ENCODE results near the gene USB1. TPM values are rescaled to one million over a fixed set of nuclear protein-coding genes. Genes with fewer than 3 reads are reported as not detected.
A peak's percentile ranks its signal among the peaks of the same experiment; 100 is the strongest.

USB1 gene
- total RNA-seq, 1 experiment from 2014 or later, result 73.1 TPM

DNA sequence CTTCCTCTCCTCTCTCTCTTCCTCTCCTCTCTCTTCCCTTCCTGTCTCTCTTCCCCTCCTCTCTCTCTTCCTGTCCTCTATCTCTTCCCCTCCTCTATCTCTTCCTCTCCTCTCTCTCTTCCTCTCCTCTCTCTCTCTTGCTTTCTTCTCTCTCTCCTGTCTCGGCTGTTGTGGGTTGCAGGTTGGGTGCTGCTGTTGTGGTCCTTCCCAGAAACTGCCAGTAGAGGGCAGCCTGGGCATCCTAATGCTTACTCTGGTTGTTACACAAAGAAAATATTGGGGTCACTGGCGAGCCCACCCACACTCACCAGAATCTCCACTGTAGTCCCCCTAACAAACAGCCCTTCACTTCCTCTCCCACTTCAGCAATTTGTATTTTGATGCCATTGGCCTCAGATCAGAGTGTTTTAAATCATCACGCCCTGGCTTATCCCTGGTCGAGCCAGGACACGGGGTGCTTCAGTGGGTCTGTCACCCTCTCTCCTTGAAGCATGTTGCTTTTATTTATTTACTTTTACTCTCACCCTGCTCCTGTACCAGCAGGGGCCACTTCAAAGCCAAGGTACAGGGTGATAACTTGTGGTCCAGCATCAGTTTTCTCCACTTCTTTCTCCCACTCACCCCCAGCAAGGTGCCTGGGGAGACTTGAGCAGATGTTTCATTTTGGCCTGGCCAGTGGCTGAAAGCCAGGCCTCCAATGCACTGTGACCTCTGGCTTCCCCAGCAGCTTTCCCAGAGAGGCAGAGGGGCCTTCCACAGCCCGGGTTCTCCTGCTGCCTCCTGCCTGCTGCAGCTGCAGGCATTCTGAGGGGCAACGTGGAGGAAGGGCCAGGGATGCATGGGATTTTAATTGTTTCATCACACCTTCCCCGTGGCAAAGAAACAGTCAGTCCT lies 19.7 kb downstream of the USB1 start:
- Histone ChIP-seq H3K9me3 (ENCODE audit: control insufficient read depth in 1 of 2, insufficient read depth in 1 of 2, low read depth in 1 of 2, low read length in 2 of 2) (no peaks in the 10 kb centered on the region), H3K4me3 (replicated peaks in 1 of 2; ENCODE audit: low read depth in 1 of 2, low read length in 2 of 2) (no peak overlapping the region), H3K79me2 (ENCODE audit: insufficient read depth, low read length) (no peaks in the 10 kb centered on the region; the same call in 1 of the 2 replicates), H3K9ac (ENCODE audit: low read length) (no peak overlapping the region), H3K27me3 (ENCODE audit: insufficient read depth, low read length) (no peaks in the 10 kb centered on the region), H3K27ac (ENCODE audit: low read depth, low read length) (0 out of 2 replicates have a peak overlapping the region, but pooled peaks have one; percentile 1), H3K9me2 (ENCODE audit: insufficient read depth) (no peaks in the 10 kb centered on the region), H4K20me1 (ENCODE audit: insufficient read depth) (no peaks in the 10 kb centered on the region), H2AFZ (ENCODE audit: low read depth, low read length, poor library complexity, severe bottlenecking) (no peak overlapping the region), H3K4me2 (ENCODE audit: low read length) (no peak overlapping the region), H3K36me3 (ENCODE audit: control insufficient read depth in 1 of 2, insufficient read depth in 2 of 2, low read length in 2 of 2) (no peaks in the 10 kb centered on the region; a peak in 1 of 4 replicates), H3K4me1 (ENCODE audit: control insufficient read depth in 1 of 2, insufficient read depth in 2 of 2, low read length in 2 of 2) (peaks cover 17 to 30% of the 10 kb centered on the region in 2 experiments; a peak in 3 of 4 replicates)
- DNase-seq (ENCODE audit: low read depth, low spot score) (no peak), ATAC-seq (peak; percentile 27; the same call in 1 of the 2 replicates)
- intact Hi-C loops (cut with micrococcal nuclease), result loop anchor here (1.0 to 10.0 kb wide), 6 partner anchors 101 to 736 kb away; partner anchors contain the start of gene CSNK2A2
- RAD21 ChIA-PET (ENCODE audit: low non-redundant PET in 1 of 2, low total read pairs in 2 of 2, uncharacterized antibody in 2 of 2, unreplicated experiment in 2 of 2), result no interaction called here
- POLR2A ChIA-PET, result no interaction called here
- TSS peak; percentile 97 for BruUV-seq (replicated peaks)
- peak; percentile 80 to 96 (median 81) for TF ChIP-seq CTCF (IDR thresholded peaks at IDR 0.05 in 2 of 3, conservative IDR thresholded peaks at IDR 0.05 in 1 of 3; ENCODE audit: borderline replicate concordance in 1 of 3, insufficient read depth in 1 of 3, low read depth in 2 of 3, low read length in 2 of 3)
- TF ChIP-seq CEBPB (IDR thresholded peaks at IDR 0.05; ENCODE audit: low read depth), result no peak
- TF ChIP-seq EZH2 (IDR thresholded peaks at IDR 0.05), result no peak
- TF ChIP-seq TCF7L2 (IDR thresholded peaks at IDR 0.05; ENCODE audit: borderline replicate concordance, extremely low read depth, insufficient read depth, insufficient read length), result no peak
- peak; percentile 85 for TF ChIP-seq RAD21 (IDR thresholded peaks at IDR 0.05; ENCODE audit: low read depth)
- TF ChIP-seq SIN3A (IDR thresholded peaks at IDR 0.05; ENCODE audit: low read depth), result no peak
- no peak for TF ChIP-seq ZNF274 (IDR thresholded peaks at IDR 0.05; ENCODE audit: low read depth, low read length)
- no peak for TF ChIP-seq EGR1 (IDR thresholded peaks at IDR 0.05; ENCODE audit: low read depth)
- CTCF ChIA-PET, result no interaction called here

Measured in HCT116 (cell line).